ENCODE data around the gene NAV2. TPM values are rescaled to one million over a fixed set of nuclear protein-coding genes. Genes with fewer than 3 reads are reported as not detected.
"Not testable (repeated sequence)": the region's sequence is repeated elsewhere in the genome, so short reads cannot be mapped to it uniquely, and the experiment has no call there.

Gene NAV2
- total RNA-seq, 1 experiment from 2014 or later = 1.8 TPM

DNA sequence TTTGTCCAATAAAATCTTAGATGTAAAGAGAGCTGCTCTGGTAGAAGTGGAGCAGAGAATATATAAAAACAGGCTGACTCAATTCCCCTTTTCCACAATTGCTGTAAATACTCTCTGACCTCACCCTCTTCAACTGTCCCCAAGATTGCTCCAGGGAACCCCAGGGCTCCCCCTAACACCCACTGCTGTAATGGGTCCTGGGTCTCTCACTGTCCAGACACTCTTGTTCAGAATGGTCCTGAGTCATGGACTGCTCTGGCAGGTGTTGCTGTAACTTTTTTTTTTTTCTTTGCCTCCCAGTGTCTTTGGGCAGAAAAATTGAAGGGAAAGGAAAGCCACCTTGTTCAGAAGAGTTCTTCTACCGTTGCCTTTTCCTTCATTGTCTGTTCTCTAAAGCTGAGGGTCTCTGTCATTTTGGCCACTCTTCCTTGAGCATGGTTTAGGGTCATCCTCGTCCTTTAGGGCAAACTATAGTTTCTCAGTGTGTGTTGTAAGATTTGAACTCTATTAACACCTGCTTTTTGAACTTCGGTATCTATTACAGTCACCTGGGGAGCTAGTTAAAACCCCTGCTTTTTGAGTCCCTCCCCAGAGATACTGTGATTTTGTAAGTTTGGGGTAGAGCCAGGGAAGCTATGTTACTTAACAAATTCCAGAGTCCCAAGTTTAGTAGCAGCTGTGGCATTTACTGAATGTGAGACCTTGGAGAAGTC is 209.5 kb downstream of the NAV2 start:
- no peak for DNase-seq (ENCODE audit: low spot score)

DNA sequence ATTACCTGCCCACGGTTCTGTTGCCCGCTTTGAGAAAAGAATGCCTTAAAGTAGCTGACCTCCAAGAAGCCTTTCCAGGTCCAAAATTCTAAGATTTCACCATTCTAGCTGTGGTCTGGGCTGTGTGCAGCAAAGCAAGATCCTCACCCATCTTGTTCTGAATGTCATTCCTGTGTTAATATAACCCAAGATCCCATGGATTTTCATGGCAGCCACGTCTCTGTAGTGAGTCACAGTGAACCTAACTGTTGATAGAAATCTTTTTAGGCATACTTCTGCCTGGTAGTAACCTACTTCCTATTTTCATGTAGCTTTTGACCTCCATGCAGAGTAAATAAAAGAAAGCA is 210.0 kb downstream of the NAV2 start:
- DNase-seq (ENCODE audit: low spot score) = no peak

GRCh38 chr11:19923626-19924025 is 211.0 kb downstream of the NAV2 start:
- no peak for DNase-seq (ENCODE audit: low spot score)

DNA sequence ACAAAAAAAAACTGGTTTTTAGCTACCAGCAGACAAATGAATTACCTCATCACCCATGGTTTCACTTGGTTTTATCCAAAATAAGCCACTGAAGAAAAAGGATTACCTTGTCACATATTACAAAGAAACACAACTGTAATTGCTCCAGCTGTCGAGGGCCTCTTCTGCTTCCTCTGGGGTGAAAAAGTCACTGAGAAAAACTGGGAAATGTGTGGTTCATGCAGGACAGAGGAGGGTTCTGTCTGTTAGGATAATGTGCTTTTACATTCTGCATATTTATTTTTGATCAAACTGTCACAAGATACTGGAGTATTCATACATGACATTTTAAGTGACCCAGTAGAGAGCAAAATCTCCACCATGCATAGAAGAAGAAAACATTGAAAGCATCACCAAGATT is 211.7 kb downstream of the NAV2 start:
- DNase-seq (ENCODE audit: low spot score) = no peak

DNA sequence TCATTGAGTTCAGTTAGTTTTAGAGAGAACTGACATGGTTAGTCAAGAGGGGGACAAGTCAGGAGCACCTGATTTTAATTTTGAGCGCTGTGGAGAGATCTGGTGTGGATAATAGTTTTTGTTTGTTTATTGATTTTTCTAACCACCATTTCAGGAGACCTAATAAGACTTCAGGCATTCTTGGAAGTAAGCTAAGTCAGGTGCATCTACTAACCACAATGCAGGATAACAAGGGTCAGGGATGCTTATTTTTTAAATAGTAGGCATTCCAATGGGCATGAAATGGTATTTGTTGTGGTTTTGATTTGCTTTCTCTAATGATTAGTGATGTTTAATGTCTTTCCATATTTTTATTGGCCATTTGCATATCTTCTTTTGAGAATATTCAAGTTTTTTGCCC is 212.1 kb downstream of the NAV2 start:
- DNase-seq (ENCODE audit: low spot score) = no peak

GRCh38 chr11:19927403-19927802 is 214.8 kb downstream of the NAV2 start:
- DNase-seq (ENCODE audit: low spot score) = not testable (repeated sequence)

DNA sequence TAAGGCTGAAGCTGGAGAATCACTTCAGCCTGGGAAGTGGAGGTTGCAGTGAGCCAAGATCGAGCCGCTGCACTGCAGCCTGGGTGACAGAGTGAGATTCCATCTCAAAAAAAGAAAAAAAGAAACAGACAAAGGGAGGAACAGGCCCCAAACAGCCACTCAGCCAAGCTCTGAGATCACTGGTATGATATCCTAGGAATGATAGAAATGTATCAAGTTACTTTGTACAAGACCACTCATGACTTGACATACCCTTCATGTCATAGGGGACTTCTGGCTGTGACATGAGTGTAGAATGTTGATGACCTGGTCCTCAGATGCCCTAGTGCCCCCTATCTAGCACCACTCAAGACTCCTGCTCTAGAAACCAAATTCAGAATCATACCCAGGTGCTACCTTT is 216.5 kb downstream of the NAV2 start:
- DNase-seq (ENCODE audit: low spot score) = no peak

- no peak for DNase-seq (ENCODE audit: low spot score)
These were observed 217.0 kb downstream of the NAV2 start for GRCh38 chr11:19929655-19930054.

DNA sequence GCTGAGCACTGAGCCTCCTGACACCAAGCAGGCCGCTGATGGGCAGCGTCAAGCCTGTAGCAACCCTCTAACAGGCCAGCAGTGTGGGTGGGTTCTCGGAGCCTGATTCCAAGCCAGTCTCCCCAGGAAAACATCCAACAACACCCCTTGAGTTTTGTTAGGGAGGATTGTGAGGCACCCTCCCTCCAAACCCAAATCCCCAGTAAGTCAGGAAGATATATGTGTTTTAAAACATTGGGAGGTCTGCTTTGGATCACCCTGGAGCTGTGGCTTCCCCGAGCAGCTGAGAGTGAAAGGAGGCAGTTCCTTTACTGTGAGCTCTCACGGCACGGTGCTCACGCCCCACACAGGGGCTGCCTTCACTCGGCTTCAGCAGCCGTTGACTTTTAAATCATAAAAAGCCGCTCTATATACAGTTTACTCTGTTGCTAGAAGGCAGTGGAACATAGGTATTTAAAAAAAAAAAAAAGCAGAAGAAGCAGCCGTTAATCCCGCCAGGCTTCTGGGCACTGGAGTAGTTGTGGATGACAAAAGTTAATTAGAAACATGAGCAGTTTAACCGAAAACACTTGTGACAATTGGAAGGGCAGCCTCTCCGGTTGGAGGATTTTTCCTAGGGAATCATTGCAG is 218.6 kb downstream of the NAV2 start:
- DNase-seq (ENCODE audit: low spot score) = no peak

- no peak for DNase-seq (ENCODE audit: low spot score)
These were observed 219.2 kb downstream of the NAV2 start for GRCh38 chr11:19931771-19932369.

- DNase-seq (ENCODE audit: low spot score) = no peak
These were observed 220.6 kb downstream of the NAV2 start for GRCh38 chr11:19933132-19933735.

- DNase-seq (ENCODE audit: low spot score) = no peak
These were observed 221.3 kb downstream of the NAV2 start for GRCh38 chr11:19933801-19934488.

- no peak for DNase-seq (ENCODE audit: low spot score)
These were observed 222.2 kb downstream of the NAV2 start for GRCh38 chr11:19934828-19935259.

DNA sequence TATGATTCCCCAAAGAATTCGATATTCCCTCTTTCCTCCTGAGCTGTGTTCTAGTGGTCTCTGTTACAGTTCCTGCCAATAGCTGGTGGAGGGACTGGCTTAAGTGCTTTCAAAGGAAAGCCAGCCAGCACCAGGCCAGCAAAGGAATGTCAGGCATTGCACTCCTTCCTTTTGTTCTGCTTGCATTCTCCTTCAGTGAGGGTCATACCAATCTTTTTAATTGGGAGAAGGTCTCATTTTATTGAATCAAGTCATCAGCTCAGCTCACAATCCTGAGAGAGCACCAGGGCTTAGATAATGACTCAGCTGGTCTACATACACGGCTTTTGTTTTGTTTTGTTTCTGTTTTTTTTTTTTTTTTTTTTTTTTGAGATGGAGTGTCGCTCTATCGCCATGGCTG is 222.9 kb downstream of the NAV2 start:
- peak; percentile 39 for DNase-seq (ENCODE audit: low spot score)

GRCh38 chr11:19936461-19936860 is 223.8 kb downstream of the NAV2 start:
- no peak for DNase-seq (ENCODE audit: low spot score)

- peak; percentile 62 for DNase-seq (ENCODE audit: low spot score)
These were observed 225.7 kb downstream of the NAV2 start for GRCh38 chr11:19938169-19938856.

DNA sequence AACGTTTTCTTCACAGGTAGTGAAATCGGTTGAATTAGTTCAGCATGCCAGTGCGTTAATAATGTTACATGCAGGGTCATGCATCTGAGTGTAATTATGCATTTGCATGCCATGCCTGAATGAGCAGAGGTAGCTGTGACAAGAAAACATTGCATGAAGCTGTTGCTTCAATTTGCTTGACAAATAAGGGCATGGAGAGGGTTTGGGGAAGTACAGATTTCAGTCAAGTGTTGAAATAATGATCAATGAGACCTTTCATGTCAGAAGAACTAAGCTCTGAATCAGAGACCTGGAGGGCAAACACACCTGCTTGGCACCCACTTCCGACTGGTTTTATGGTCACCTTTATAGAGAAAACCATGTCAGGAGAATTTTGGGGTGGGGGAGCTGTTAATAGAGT is 226.2 kb downstream of the NAV2 start:
- DNase-seq (ENCODE audit: low spot score) = no peak

DNA sequence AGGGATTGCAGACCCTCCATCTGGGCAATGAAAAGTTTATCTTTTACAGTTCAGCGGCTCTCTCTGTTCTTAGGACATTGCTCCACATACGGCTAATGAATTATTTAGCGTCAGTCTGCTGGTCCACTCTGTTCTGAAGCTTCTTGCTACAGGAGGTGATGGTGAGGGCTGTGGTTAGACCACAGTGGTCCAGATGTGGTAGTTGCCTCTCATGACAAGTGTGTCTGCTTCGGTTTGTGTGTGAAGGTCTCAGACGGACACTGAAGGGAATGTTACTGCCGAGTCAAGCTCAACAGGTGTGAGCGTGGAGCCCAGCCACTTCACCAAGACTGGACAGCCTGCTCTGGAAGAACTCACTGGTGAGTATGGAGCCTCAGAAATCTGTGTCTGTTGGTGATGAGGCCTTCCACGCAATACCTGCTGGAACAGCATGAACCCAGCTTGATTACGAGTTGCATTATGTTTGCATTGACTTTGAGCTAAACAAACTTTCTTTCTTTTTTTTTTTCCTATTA is 226.8 kb downstream of the NAV2 start:
- no peak for DNase-seq (ENCODE audit: low spot score)

DNA sequence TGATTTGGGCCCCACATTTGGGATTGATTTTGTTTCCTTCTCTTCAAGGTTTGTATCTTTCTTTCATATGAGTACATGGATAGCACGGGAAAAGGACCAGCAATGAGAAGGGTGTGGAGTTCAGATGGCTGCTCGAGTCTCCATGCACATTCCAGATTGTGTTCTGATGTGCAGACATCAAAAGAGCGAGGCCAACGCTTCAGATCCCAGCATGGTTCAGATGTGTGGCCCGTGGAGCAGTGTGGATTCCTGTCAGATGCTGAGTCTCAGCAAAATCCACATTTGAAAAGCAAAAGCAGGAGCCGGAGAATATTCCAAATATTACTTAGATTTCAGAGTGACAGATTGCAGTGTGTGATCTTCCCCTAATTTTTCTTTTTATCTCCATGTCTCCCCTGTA is 228.2 kb downstream of the NAV2 start:
- DNase-seq (ENCODE audit: low spot score) = no peak

GRCh38 chr11:19946681-19947080 is 234.0 kb downstream of the NAV2 start:
- DNase-seq (ENCODE audit: low spot score) = no peak

GRCh38 chr11:19947537-19948114 is 235.0 kb downstream of the NAV2 start:
- no peak for DNase-seq (ENCODE audit: low spot score)

Measured in H4 (cell line).